ENCODE data around the gene SLC22A4.

DNA sequence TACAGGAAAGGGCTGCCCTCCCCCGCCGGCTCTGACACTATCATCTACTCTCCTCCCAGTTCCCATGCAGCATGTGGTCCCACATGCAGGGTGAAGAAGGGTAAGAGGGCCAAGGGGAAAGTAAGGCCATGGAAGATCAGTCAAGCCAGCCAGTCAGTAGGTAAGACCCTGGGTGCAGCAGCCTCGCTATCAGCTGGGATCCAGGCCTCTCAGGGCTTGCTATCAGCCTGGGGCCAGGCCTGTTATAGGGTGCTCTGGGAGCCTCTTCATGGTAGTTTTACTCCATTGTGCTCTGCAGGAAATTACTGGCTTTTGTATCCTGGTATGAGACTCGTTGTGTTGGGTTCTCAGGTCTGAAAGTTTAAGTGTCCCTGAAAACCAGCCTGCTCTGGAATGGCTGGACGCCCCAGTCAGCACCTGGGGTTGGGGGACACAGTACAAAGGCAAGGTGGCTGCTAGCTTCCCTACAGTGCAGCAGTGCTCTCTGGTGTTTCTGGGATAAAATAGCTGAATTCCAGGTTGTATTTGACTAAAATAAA lies 21.4 kb downstream of the SLC22A4 start:
- no peak for TF ChIP-seq EZH2 (IDR thresholded peaks at IDR 0.05)
- no peak for TF ChIP-seq EZH2phosphoT487 (IDR thresholded peaks at IDR 0.05)
